DMS53 treated with DMSO at 0.1 percent for 48 hours (cell line): ENCODE data around the gene TBC1D22A.

Source experiments
- DNase-seq: peaks from one replicate; lab custom pipeline; 2025; ENCODE audit not compliant: unreplicated experiment; lab: John Stamatoyannopoulos, UW

Gene TBC1D22A

DNA sequence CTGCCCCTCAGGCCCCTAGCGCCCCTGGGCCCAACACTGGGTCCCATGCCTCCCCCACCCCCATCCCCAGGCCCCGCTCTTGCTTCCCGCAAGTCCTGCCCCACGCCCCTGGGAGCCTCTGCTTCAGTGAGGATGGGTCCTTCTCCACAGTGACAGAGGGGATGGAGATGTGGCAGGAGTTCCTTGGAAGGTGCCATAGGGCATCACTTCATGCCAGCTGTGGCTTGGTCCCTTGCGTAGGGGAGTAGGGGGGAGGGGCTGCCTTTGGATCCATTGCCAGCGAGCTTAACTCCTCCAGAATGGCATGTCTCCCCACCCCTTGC is 9.5 kb upstream of the TBC1D22A start:
- no peak for DNase-seq

DNA sequence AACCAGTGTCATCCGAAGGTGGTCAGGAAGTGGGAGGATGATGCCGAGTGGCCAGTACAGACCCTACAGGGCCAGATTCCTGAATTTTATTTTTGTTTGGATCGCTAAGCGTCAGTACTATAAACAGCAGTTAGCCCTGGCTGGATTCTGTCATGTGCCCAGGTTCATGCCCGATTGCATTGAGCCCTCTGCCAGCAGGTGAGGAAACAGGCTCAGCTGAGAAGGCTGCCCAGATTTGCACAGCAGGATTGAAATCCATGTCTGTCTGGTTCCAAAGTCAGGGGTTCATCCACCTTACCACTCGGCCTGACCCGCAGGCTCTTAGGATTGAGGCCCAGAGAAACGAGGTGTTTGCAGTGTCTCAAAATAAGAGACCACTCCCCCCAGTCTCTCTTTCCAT is 9.1 kb upstream of the TBC1D22A start:
- no peak for DNase-seq

DNA sequence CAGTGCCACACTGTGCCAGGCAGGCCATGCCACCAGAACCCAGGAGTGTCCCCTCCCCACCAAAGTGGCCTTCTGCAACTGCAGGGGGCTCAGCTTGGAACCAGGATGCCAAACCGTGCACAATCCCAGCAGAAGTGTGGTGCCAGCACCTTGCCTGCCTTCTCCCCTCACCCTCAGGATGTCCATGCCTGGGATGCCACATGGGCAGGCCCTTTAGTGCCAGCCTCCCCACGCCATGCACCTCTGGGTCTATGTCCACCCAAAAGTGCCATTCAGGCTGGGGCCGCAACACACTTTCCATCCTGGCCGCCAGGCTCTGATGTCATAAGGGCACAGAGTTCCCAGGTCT is 8.7 kb upstream of the TBC1D22A start:
- DNase-seq, result no peak

DNA sequence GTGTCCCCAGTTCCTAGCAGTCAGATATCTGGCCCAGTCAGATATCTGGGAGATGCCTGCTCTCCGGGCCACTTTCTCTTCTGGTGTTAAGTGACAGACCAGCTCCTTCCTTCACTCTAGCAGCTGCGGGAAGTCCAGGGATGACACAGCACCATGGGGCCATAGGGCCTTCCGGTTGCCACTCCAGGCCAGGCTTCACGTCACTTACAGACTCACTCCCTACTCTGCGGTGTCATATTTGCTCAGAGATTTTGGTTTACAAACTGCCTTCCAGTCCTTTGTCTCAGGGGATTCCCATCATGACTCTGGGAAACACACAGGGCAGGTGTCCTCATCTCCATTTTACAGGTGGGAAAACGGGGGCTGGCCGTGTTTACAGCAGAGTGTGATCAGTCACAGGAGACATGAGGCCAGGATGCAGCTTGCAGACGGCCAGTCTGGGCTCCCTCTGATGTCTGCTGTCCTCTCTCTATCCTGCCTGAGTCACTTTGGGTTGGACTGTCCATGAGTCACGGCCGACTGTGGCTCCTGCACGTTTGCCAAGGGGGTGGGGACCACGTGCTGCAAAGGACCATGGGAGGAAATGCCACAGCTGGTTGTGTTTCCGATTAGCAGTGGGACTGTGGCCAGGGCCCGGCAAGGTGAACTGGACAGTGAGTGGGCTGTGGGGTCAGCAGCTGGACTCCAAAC is 8.2 kb upstream of the TBC1D22A start:
- peak; percentile 90 for DNase-seq

DNA sequence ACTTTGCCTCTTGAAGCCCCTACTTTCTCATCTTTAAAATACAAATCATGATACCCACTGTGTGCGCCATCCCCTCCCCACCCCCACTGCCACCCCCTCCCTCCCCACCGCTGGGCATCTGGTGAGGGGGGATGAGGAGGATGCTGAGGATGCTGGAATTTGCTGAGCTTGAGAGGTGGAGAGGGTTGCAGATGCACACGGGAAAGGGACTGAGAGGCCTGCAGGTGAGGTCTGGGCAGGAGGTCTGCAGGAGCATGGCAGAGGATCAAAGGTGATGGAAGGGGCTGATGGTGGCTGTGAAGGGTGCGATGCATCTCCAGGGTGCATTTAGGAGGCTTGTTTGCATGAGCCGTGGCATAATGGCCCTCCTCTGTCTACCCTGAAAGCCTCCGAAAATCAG is 7.6 kb upstream of the TBC1D22A start:
- DNase-seq, result no peak

DNA sequence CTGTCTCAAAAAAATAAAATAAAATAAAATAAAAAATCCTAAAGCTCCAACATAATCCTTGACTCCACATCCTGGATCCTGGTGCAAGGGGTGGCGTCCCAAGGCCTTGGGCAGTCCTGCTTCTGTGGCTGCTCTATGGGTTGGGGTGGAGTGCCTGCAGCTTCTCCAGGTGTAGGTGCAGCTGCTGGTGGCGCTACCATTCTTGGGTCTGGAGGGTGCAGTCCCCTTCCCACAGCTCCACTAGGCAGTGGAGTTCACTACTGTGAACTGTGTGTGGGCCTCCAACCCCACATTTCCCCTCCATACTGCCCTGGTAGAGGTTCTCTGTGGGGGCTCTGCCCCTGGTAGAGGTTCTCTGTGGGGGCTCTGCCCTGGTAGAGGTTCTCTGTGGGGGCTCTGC is 6.9 kb upstream of the TBC1D22A start:
- DNase-seq, result no peak

DNA sequence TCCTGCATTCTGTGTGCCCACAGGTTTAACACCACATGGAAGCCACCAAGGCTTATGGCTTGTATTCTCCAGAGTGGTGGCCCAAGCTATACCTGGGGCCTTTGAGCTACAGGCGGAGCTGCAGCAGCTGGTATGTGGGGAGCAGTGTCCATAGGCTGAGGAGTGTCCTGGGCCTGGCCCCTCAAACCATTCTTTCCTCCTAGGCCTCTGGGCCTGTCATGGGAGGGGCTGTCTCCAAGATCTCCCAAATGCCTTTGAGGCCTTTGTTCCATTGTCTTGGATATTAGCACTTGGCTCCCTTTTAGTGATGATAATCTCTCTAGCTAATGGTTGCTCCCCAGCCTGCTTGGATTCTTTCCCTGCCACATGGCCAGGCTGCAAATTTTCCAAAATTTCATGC is 6.4 kb upstream of the TBC1D22A start:
- DNase-seq, result no peak

DNA sequence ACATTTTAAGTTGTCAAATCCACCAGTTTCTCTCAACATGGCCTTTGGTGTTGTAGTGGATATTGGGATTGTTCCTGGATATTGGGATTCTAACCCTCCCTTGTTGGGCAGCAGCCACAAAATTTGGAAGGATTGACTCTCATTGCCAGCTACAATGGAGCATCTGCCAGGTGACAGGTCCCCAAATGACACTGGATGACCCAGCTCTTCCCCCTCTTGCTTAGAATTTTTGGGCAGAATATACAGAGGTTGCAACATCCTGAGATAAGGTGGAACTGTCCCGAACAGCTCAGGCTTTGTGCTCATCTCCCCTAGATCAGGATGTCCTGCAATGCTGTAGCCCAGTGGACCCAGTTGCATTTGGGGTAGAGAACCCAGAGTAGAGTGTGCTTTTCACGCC is 5.3 kb upstream of the TBC1D22A start:
- DNase-seq, result no peak

DNA sequence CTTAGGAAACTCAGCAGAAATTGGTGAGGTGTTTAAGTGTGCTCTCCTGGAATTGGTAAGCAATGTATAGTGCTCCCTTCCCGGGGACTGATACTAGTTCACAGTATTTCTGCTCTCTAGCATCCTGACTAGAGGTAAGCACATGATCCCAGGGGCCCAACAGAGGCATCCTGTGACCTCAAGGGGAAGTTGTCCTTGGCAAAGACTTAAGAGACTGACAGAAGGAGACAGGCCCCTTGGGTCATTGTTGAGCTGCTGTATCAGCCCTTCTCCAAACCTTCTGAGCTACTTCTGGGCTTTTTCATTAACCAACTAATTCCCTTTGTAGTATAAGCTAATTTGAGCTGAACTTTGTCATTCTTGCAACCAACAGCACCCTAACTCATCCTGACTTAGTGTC is 4.3 kb upstream of the TBC1D22A start:
- no peak for DNase-seq

DNA sequence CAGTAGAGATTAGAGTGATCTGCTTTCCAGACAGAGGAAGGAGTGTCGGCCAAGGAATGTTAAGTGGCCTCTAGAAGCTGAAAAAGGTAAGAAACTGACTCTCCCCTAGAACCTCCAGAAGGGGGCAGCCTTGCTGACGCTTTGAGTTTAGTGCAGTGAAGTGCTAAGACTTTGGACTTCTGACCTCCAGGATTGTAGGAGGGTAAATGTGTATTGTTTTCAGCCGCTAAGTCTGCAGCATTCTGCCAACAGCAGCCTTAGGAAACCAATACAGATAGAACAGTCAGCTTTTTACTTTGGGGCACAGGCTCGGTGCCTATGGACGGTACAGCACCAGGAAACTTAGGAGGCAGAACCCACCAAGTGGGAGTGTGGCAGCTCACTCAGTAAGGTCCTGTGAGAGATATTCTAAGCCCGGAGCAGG is 3.6 kb upstream of the TBC1D22A start:
- peak; percentile 59 for DNase-seq

DNA sequence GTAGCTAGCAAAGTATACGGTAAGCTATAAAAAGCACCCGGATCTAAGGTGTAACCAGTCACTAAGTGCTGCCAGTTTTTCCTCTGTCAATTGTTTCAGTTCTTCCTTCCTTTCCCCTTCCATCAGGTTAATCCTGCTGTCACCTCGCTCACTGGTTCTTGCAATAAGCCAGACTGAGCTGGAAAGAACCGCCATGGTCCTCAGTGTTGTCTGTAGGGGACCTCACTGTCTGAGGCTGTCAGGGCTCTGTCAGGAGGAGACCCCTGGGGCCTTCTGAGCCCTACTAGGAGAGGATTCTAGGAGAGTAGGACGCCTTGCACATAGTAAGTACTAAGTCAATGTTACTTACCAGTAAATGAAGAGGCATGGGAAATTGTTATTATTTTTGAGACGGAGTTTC is 1.4 kb upstream of the TBC1D22A start:
- DNase-seq, result no peak

DNA sequence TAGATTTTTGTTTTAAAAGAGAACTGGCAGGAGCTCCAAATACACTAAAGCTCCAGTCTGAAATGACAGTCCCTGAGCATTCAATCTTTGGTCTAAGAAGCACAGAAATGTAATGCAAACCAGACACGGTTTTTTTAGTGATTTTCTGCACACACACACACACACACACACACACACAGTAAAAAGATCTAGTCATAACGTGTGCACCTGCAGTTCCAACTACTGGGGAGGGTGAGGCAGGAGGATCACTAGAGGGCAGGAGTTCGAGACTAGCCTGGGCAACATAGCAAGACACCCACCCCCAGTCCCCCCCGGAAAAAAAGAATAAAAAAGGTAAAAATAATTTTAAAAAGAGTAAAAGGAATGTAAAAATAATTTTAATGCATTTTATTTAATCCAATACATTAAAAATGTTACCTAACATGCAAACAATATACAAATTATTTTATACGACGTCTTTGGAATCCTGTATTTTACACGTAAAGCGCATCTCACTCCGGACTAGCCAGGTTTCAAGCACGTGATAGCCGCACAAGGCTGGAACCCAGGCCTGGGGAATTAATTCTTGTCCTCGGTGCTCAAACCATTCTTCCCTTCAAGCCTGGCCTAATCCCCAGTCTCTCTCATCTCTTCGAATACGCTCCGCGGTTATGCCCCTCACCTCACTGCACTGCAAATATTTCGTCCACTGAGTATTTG is 762 bp upstream of the TBC1D22A start:
- no peak for DNase-seq

DNA sequence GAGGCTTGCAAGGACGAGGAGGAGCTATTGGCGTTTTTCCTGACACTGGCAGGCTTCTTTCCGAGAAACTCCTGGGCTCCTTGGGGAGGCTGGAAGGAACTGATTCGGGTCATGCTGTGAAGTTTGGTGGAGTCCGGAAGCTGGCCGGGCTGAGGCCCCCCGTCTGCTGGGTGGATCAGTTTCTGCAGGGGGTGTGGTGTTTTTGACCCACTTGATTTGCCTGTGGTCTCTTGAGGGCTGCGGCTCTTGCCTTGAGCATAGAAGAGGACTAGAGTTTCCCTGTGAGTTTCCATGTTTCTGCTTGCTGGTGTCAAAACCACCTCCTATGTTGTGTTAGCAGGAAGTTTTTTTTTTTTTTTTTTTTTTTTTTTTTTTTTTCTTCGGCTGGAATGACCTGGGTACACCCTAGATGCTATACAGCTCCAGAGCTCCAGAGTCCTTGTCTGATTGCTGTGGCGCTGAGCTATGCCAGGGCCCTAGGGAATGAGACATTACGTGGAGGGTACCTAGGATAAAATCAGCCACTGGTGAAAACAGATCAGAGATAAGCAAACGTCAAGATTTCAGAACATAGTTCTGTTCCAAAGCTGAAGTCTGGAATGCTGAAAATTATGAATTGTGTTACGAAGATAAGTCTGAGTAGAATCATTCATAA is 728 bp downstream of the TBC1D22A start:
- DNase-seq, result no peak

DNA sequence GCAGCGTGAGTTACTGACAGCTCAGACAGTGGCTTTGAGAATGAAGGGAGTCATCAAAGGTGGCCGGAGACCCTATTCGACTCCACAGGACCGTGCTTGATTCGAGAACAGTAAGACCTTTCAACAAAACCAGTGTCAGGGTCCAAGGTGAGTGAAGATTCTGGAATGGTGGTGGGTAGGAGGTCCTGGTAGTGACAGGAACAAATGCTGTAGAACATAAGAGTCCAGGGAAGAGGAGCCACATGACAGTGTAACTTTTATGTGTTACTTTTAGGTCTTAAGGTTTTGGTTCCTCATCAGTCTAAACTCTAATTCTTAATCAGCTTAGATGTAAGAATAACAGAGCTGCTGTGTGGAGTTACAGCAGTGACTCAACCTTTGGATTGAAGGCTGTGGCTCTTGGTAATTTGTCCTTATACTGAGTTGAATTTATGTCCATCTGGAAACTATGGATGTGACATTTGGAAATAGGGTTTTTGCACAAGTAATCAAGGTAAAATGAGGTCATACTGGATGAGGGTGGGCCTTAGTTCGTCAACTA is 1.8 kb downstream of the TBC1D22A start:
- DNase-seq, result no peak

DNA sequence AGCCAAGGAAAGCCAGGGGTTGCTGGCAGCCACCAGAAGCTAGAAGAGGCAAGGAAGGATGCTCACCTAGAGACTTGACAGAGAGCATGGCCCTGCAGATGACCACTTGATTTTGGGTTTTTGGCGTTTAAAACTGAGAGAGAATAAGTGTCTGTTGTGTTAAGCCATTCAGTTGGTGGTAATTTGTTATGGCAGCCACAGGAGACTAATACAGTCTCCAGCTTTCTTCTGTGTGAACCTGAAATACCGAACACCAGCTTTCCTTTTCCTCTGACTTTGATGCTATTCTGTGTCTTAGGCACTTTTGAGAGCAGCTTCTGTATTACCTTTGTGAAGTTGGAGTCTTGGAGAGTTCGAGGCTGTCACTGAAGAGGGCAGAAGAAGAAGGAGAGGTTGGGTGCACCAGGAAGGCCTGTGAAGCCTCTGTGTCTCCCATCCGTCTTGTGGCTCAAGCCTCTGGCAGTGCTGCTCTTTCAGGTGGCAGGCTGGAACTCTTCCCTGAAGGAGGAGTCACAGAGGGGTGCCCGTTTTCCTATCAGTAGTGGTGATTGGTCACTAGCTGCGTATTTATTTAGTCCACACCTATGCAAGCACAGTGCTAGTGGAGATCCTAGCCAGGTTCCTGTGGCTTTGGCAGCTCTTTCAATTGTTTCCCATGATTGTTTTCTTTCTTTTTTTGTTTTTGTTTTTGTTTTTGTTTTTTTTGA is 2.5 kb downstream of the TBC1D22A start:
- no peak for DNase-seq

DNA sequence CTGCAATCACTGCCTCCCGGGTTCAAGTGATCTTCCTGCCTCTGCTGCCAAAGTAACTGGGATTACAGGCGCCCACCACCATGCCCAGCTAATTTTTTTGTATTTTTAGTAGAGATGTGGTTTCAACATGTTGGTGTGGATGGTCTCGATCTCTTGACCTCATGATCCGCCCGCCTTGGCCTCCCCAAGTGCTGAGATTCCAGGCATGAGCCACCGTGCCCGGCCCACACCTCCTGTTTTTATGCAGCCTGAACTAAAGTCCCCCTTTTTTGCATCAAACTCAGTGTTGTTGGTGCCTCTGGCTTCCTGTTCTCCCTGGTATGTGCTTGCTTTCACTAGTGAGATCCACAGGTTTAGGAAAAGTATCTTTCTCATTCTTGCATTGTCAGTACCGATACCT is 4.2 kb downstream of the TBC1D22A start:
- DNase-seq, result no peak

DNA sequence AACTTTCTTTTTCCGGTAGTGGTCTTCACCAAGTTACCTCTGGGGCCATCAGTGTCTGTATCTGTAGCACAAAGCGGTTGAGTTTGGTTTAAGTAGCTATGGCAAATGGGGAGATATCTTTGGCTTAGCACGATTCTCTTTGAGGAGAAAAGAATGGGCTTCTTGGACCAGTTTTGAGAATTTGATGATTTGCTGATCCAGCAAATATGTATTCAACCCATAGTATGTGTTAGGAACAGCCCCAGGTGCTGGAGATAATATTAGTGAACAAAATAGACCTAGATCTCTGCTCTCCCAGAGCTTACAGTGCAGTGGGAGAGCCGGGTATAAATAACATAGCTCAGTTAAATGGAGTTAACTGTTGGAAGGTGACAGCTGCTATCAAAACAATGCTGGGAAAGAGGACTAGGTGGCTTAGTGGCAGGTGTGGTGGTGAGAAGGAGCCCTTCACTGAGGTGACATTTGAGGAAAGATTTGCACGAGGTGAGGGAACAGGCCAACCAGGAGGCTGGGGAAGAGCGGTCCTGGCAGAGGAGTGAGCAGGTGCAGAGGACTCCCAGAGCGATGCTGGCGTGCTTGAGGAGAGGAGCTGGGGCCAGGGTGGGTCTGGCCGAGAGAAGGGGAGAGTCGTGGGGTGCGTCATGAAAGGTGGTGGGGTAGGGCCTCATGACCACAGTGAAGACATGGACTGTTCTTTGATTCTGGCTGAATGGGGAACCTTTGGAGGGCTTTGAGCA is 5.0 kb downstream of the TBC1D22A start:
- no peak for DNase-seq

DNA sequence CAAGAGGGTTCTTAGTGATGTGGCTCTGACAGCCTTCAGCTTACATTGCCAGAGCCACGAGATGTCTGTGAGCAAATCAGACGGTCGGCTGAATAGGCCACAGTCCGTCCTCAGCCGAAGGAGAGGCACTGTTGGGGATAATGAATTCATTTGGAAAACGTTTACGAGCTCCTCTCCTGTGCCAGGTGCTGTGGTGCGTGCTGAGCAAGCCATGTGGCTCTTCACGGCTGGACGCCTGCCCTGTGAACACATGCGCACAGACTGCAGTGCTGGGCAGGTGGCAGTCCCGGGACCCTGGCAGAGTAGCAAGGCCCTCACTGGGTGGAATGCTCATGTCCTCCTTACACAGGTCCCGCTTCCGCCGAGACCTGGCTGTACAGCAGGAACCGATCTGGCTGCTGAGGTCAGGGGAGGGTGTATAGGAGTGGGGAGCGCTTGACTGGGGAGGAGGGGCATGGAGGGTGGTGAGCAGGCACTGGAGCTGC is 6.8 kb downstream of the TBC1D22A start:
- peak; percentile 74 for DNase-seq

DNA sequence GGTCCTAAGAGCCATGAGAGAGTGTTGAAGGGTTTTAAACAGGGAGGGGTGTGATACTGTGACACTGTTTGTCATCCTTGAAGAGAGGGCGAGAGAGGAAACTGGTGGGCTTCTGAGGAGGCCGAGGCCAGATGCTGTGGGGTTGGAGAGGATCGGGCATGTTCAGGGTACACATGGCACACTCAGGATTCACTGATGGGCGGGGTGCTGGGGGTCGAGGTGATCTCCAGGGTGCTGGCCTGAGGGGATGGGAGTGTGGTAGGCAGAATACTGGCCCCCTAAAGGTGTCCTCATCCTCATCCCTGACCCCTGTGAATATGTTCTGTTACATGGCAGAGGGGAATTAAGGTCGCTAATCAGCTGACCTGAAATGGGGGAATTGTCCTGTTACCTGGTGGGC is 7.3 kb downstream of the TBC1D22A start:
- DNase-seq, result no peak

DNA sequence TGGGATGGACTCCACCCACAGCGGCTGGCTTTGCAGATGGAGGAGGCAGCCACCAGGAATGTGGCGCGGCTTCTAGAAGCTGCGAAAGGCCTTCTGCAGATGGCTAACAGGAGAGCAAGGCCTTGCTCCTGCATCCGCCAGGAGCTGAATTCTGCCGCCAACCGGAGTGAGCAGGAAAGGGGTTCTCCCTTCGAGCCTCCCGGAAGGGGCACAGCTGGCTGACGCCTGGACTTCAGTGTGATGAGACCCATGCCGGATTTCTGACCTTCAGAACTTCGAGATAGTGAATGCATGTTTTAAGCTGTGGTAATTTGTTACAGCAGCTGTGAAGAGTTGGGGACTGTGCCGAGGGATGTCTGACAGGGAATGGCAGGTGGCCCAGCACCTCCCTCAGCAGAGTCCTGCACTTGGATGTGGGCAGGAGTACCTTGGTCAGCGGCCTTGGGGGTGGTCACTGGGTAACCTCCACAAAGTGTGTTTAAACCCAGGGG is 7.7 kb downstream of the TBC1D22A start:
- DNase-seq, result no peak

DNA sequence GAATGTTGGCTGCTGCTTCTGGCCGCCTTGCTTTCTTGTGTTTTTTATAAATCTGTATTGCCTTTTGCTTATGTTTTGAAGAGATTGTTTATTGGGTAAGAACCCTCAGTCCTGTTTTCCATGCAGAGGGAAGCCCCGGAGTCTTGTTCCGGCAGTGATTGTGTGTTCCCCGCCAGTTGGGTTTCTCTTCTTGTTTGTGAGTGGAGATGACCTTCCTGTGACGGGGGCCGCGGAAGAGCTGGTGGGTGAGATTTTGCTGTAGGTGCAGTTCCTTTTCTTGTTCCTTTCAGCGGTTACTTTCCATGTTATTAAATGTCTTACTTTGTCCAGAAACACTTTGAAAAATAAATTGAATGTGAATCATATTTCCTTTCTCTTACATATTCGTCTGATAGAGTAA is 8.3 kb downstream of the TBC1D22A start:
- no peak for DNase-seq
